H1 (cell line): ENCODE results near the gene NID2. TPM values are rescaled to one million over a fixed set of nuclear protein-coding genes. Genes with fewer than 3 reads are reported as not detected.

ENCODE experiments used
- CTCF ChIA-PET: fragments of 300-600 bp; sonication (Branson Sonifier 250); formaldehyde crosslinking; loops from one replicate; lab custom pipeline; 2021; ENCODE audit not compliant: partially characterized antibody; lab: Charles Lee
- POLR2A ChIA-PET: fragments of 300-600 bp; sonication (Branson Sonifier 250); formaldehyde crosslinking; loops from one replicate; lab custom pipeline; 2021; ENCODE audit warnings: inconsistent platforms; ENCODE audit not compliant: partially characterized antibody; lab: Charles Lee
- DNase-seq, 2 experiments: peaks; one replicate each; pipeline versions ENCODE4 v3.0.0 to v3.0.0-alpha.2; 2010 to 2022; ENCODE audit warnings: low spot score in 2 of 2, low read depth in 1 of 2, mixed read lengths in 1 of 2
- FAIRE-seq: peaks from 2 replicates; lab custom pipeline; 2011; peaks lifted over from hg19 to GRCh38; lab: Jason Lieb, UNC
- H2AFZ ChIP-seq: 2 replicates; pipeline ENCODE4 v1.8.1; 2012; ENCODE audit warnings: low read length, inconsistent platforms
- H2AK5ac ChIP-seq: 2 replicates; pipeline ENCODE4 v1.6.1; 2013; ENCODE audit warnings: low read depth, low read length
- H2BK120ac ChIP-seq: replicated peaks from 2 replicates; pipeline ENCODE3; 2013; ENCODE audit warnings: low read depth, low read length, inconsistent platforms
- H2BK12ac ChIP-seq: 2 replicates; pipeline ENCODE4 v1.6.1; 2013; ENCODE audit warnings: low read depth, low read length
- H2BK15ac ChIP-seq: 2 replicates; pipeline ENCODE4 v1.6.1; 2013; ENCODE audit warnings: low read length
- H2BK20ac ChIP-seq: 2 replicates; pipeline ENCODE4 v1.6.1; 2013; ENCODE audit warnings: low read length
- H2BK5ac ChIP-seq: 2 replicates; pipeline ENCODE4 v1.6.1; 2013; ENCODE audit warnings: low read depth, low read length
- H3K14ac ChIP-seq: 2 replicates; pipeline ENCODE4 v1.6.1; 2013; ENCODE audit warnings: inconsistent platforms; ENCODE audit not compliant: insufficient read length
- H3K18ac ChIP-seq: 2 replicates; pipeline ENCODE4 v1.6.1; 2013; ENCODE audit warnings: low read length; ENCODE audit errors: extremely low read depth
- H3K23ac ChIP-seq: 2 replicates; pipeline ENCODE4 v1.6.1; 2013; ENCODE audit warnings: inconsistent platforms; ENCODE audit not compliant: insufficient read length
- H3K23me2 ChIP-seq: 2 replicates; pipeline ENCODE4 v1.6.1; 2013; ENCODE audit warnings: low read depth, low read length
- H3K27ac ChIP-seq: 2 replicates; pipeline ENCODE4 v1.6.1; 2011; ENCODE audit warnings: low read depth, low read length, inconsistent platforms
- H3K27me3 ChIP-seq, 4 experiments: replicated peaks in 1 of 4; 1 replicate in 1 of 4; 2 replicates in 3 of 4; pipeline versions ENCODE4 v1.6.1 to v1.8.1; 2011 to 2013; ENCODE audit warnings: low read length in 3 of 4, mild to moderate bottlenecking in 3 of 4, inconsistent platforms in 2 of 4, mixed read lengths in 2 of 4, moderate library complexity in 1 of 4; ENCODE audit not compliant: control insufficient read depth in 3 of 4, insufficient read depth in 3 of 4; ENCODE audit errors: extremely low read depth in 1 of 4
- H3K36me3 ChIP-seq, 4 experiments: 2 replicates each; pipeline versions ENCODE4 v1.6.1 to v1.8.1; 2011 to 2013; ENCODE audit warnings: mild to moderate bottlenecking in 4 of 4, low read length in 3 of 4, moderate library complexity in 2 of 4, control low read depth in 1 of 4, inconsistent platforms in 1 of 4; ENCODE audit not compliant: insufficient read depth in 4 of 4, control insufficient read depth in 2 of 4
- H3K4ac ChIP-seq: replicated peaks from 2 replicates; pipeline ENCODE3; 2013; ENCODE audit warnings: low read length, low read depth, mixed read lengths, inconsistent platforms; ENCODE audit not compliant: insufficient read length
- H3K4me1 ChIP-seq, 4 experiments: replicated peaks in 1 of 4; 1 replicate in 1 of 4; 2 replicates in 3 of 4; pipeline versions ENCODE4 v1.6.1 to v1.8.1; 2011 to 2013; ENCODE audit warnings: low read length in 3 of 4, inconsistent platforms in 2 of 4, mixed read lengths in 1 of 4; ENCODE audit not compliant: insufficient read depth in 4 of 4, control insufficient read depth in 3 of 4
- H3K4me2 ChIP-seq, 2 experiments: 2 replicates each; pipeline versions ENCODE4 v1.6.1 to v1.8.1; 2011 to 2013; ENCODE audit warnings: low read depth in 2 of 2, low read length in 2 of 2, control low read depth in 1 of 2, inconsistent platforms in 1 of 2, mild to moderate bottlenecking in 1 of 2; ENCODE audit not compliant: insufficient read depth in 1 of 2
- H3K4me3 ChIP-seq, 4 experiments: fragments of 200-600, 300-600 bp in 1 of 4; sonication (generic), shearing (Covaris generic), sonication (Bioruptor Twin) in 1 of 4; 2 replicates each; pipeline versions ENCODE4 v1.5.1 to v1.8.1; 2011 to 2016; ENCODE audit warnings: low read length in 4 of 4, low read depth in 3 of 4, control low read depth in 2 of 4, inconsistent platforms in 2 of 4, mild to moderate bottlenecking in 2 of 4, mixed read lengths in 1 of 4, moderate library complexity in 1 of 4; ENCODE audit not compliant: insufficient read depth in 2 of 4; ENCODE audit errors: extremely low read depth in 1 of 4
- H3K56ac ChIP-seq: replicated peaks from 2 replicates; pipeline ENCODE3; 2013; ENCODE audit warnings: low read depth, mild to moderate bottlenecking, mixed read lengths, low read length, inconsistent platforms; ENCODE audit not compliant: insufficient read length
- H3K79me1 ChIP-seq: 2 replicates; pipeline ENCODE4 v1.6.1; 2013; ENCODE audit warnings: low read depth, low read length, control low read depth
- H3K79me2 ChIP-seq, 2 experiments: 2 replicates each; pipeline versions ENCODE4 v1.6.1 to v1.8.1; 2012 to 2013; ENCODE audit warnings: low read length in 2 of 2, mild to moderate bottlenecking in 2 of 2, inconsistent platforms in 1 of 2; ENCODE audit not compliant: insufficient read depth in 2 of 2, control insufficient read depth in 1 of 2
- H3K9ac ChIP-seq, 4 experiments: replicated peaks in 1 of 4; 1 replicate in 1 of 4; 2 replicates in 3 of 4; pipeline versions ENCODE4 v1.6.1 to v1.8.1; 2011 to 2013; ENCODE audit warnings: low read depth in 3 of 4, low read length in 3 of 4, control low read depth in 2 of 4, mild to moderate bottlenecking in 2 of 4, moderate library complexity in 2 of 4, inconsistent platforms in 1 of 4; ENCODE audit errors: extremely low read depth in 1 of 4
- H3K9me3 ChIP-seq, 2 experiments: 2 replicates each; pipeline versions ENCODE4 v1.6.1 to v1.8.1; 2012 to 2013; ENCODE audit warnings: mild to moderate bottlenecking in 2 of 2, moderate library complexity in 2 of 2, control low read depth in 1 of 2, inconsistent platforms in 1 of 2, low read depth in 1 of 2, low read length in 1 of 2, mixed read lengths in 1 of 2; ENCODE audit not compliant: insufficient read depth in 2 of 2
- H4K20me1 ChIP-seq, 2 experiments: replicated peaks in 1 of 2; 2 replicates each; pipeline versions ENCODE3 to v1.8.1; 2011 to 2013; ENCODE audit warnings: inconsistent platforms in 2 of 2, low read length in 2 of 2, mild to moderate bottlenecking in 1 of 2; ENCODE audit not compliant: insufficient read depth in 2 of 2, control insufficient read depth in 1 of 2
- H4K5ac ChIP-seq: 2 replicates; pipeline ENCODE4 v1.6.1; 2013; ENCODE audit warnings: low read length, low read depth, mixed read lengths, inconsistent platforms; ENCODE audit not compliant: insufficient read length
- H4K8ac ChIP-seq: 2 replicates; pipeline ENCODE4 v1.8.0; 2013; ENCODE audit warnings: mild to moderate bottlenecking, moderate library complexity, low read length, inconsistent platforms; ENCODE audit not compliant: insufficient read depth; ENCODE audit errors: extremely low read depth
- H4K91ac ChIP-seq: replicated peaks from 2 replicates; pipeline ENCODE3; 2013; ENCODE audit warnings: low read length, mixed read lengths, inconsistent platforms; ENCODE audit not compliant: insufficient read length
- BACH1 ChIP-seq: IDR thresholded peaks from 2 replicates; pipeline ENCODE4 v1.6.1; 2012; ENCODE audit warnings: low read length, improper control_type of control experiment
- CREB1 ChIP-seq: IDR thresholded peaks from 2 replicates; pipeline ENCODE4 v1.6.1; 2012; ENCODE audit warnings: inconsistent platforms
- PHF8 ChIP-seq: fragments of 200-600 bp; sonication (generic); conservative IDR thresholded peaks from 2 replicates; pipeline ENCODE4 v1.7.1; 2012; ENCODE audit warnings: low read depth, mild to moderate bottlenecking, inconsistent platforms, low read length, moderate library complexity
- POU5F1 ChIP-seq: IDR thresholded peaks from 2 replicates; pipeline ENCODE4 v1.6.1; 2011; ENCODE audit warnings: low read depth, mild to moderate bottlenecking, low read length, moderate library complexity
- SAP30 ChIP-seq: fragments of 300-600 bp; sonication (generic); IDR thresholded peaks from 2 replicates; pipeline ENCODE4 v1.7.1; 2012; ENCODE audit warnings: low read length, moderate library complexity, mild to moderate bottlenecking, inconsistent platforms; ENCODE audit not compliant: insufficient read depth, insufficient replicate concordance
- SIN3A ChIP-seq, 2 experiments: IDR thresholded peaks in 1 of 2; conservative IDR thresholded peaks in 1 of 2; 2 replicates each; pipeline ENCODE4 v1.6.1; 2011 to 2012; ENCODE audit warnings: low read length in 2 of 2, improper control_type of control experiment in 1 of 2, low read depth in 1 of 2, mild to moderate bottlenecking in 1 of 2
- SRF ChIP-seq: IDR thresholded peaks from 2 replicates; pipeline ENCODE4 v1.6.1; 2011; ENCODE audit warnings: mild to moderate bottlenecking, low read depth, low read length, moderate library complexity
- TAF1 ChIP-seq: IDR thresholded peaks from 2 replicates; pipeline ENCODE4 v1.6.1; 2011; ENCODE audit warnings: mild to moderate bottlenecking, low read depth, low read length
- TAF7 ChIP-seq: optimal IDR thresholded peaks from 2 replicates; pipeline ENCODE3; 2011; ENCODE audit warnings: low read depth, mild to moderate bottlenecking, inconsistent platforms, low read length, moderate library complexity, borderline replicate concordance
- WGBS, 2 experiments: shearing (Covaris generic) in 1 of 2; methylation state at CpG; one replicate each; pipeline versions ENCODE4 v1.1.6 to v1.1.7; 2013 to 2015; ENCODE audit warnings: low lambda C conversion rate in 2 of 2, mixed read lengths in 2 of 2, inconsistent platforms in 1 of 2, low coverage in 1 of 2, missing lambda C conversion rate in 1 of 2; ENCODE audit not compliant: insufficient replicate concordance in 2 of 2, insufficient coverage in 1 of 2, insufficient read length in 1 of 2; ENCODE audit errors: extremely low coverage in 1 of 2, missing lambda C conversion rate in 1 of 2; 5-methylcytosine and 5-hydroxymethylcytosine counted together
- polyA plus RNA-seq, 7 experiments: library from polyadenylated mRNA; depleted of rRNA in 3 of 7; stranded (reverse) in 5 of 7; unstranded in 2 of 7; fragments of >200 nt in 5 of 7; fragments of 200-250 nt in 2 of 7; gene quantifications; 1 replicate in 5 of 7; 2 replicates in 1 of 7; 4 replicates in 1 of 7; pipeline versions ENCODE4 v1.2.1 to v1.2.3, GENCODE V29; 2011 to 2013; ENCODE audit warnings: missing spikeins in 2 of 7, mixed read lengths in 2 of 7
- total RNA-seq: library from RNA; stranded (reverse); fragmentation: NEBNext Ultra II Directional; extraction: Animal tissue kit (Norgen Biotek cat#: 25700); gene quantifications from 2 replicates; pipeline ENCODE4 v1.2.1, GENCODE V29; 2021
- TF ChIP-seq, protein P1 (sequence below): IDR thresholded peaks from 2 replicates; pipeline ENCODE4 v1.6.1; 2011; ENCODE audit warnings: low read depth, mild to moderate bottlenecking, low read length; ENCODE audit not compliant: insufficient read depth
- TF ChIP-seq, protein P2 (sequence below): IDR thresholded peaks from 2 replicates; pipeline ENCODE4 v1.6.1; 2011; ENCODE audit warnings: low read length, improper control_type of control experiment

NID2 gene
- total and polyA plus RNA-seq, 2 of the 8 experiments (the other 6 are each of a cell fraction or from before 2014, with no cell fraction given): 6.1 to 12.6 TPM

DNA sequence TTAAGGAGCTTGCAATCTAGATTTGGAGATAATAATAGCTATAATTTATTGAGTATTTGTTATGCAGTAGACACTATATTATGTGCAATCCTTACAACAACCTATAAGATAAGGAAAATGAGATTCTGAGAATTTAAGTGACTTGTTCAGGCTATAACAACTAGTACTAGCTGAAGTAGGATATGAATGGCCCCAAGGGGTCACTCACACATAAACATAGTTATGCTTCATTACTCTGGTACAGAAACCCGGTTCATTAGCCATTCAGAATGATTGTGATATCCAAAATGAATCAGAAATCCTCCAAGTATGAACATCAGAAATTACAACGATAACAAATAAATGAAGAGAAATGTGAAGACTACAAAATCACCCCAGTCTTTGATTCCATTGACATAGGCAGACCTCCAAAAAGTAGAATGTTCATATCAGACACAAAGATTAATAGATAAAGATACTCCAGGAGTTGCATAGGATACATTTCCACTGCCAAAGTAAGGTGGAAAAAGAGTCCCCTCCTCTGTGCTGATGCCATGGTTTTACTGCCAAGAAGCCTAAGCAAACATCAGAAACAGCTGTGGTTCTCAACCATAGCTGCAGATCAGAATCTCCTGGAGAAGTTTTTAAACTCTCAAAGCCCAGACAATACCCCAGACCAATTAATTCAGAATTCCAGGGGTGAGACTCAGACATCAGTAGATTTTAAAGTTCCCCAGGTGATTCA lies 8.6 kb upstream of the NID2 start:
- Histone ChIP-seq H3K9ac (no peak overlapping the region), H3K4me3 (no peak overlapping the region), H4K8ac (no peak overlapping the region), H2BK12ac (no peak overlapping the region), H2BK15ac (no peak overlapping the region), H3K27ac (no peak overlapping the region), H3K36me3 (no peaks in the 10 kb centered on the region), H2BK20ac (no peak overlapping the region), H3K23ac (no peak overlapping the region), H4K91ac (no peak overlapping the region), H4K5ac (no peak overlapping the region), H3K56ac (no peak overlapping the region), H3K23me2 (no peaks in the 10 kb centered on the region; the same call in 1 of the 2 replicates), H3K4me2 (no peak overlapping the region), H3K27me3 (no peaks in the 10 kb centered on the region; a peak in 1 of 7 replicates), H3K18ac (no peak overlapping the region), H2BK5ac (no peak overlapping the region), H2BK120ac (no peak overlapping the region), H3K79me2 (no peaks in the 10 kb centered on the region), H3K14ac (no peak overlapping the region), H3K9me3 (no peaks in the 10 kb centered on the region), H3K4ac (no peak overlapping the region), H3K79me1 (no peaks in the 10 kb centered on the region), H4K20me1 (no peaks in the 10 kb centered on the region), H2AFZ (no peak overlapping the region), H2AK5ac (no peak overlapping the region), H3K4me1 (no peaks in the 10 kb centered on the region)
- WGBS, 2 experiments: 64% methylated on average over 2 of the region's 2 CpGs; no CpG with 5 or more reads in 1 of the 2 experiments
- no peak for TF ChIP-seq SAP30
- TF ChIP-seq POU5F1: no peak
- TF ChIP-seq BACH1: no peak
- no peak for TF ChIP-seq PHF8
- no peak for TF ChIP-seq TAF1
- TF ChIP-seq, protein P1, sequence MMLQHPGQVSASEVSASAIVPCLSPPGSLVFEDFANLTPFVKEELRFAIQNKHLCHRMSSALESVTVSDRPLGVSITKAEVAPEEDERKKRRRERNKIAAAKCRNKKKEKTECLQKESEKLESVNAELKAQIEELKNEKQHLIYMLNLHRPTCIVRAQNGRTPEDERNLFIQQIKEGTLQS: no peak
- TF ChIP-seq CREB1: no peak
- TF ChIP-seq SRF: no peak
- no peak for TF ChIP-seq TAF7
- no peak for TF ChIP-seq SIN3A (conservative IDR thresholded peaks at IDR 0.05 in 1 of 2, IDR thresholded peaks at IDR 0.05 in 1 of 2; ENCODE audit: low read depth in 1 of 2, low read length in 2 of 2)
- TF ChIP-seq, protein P2, sequence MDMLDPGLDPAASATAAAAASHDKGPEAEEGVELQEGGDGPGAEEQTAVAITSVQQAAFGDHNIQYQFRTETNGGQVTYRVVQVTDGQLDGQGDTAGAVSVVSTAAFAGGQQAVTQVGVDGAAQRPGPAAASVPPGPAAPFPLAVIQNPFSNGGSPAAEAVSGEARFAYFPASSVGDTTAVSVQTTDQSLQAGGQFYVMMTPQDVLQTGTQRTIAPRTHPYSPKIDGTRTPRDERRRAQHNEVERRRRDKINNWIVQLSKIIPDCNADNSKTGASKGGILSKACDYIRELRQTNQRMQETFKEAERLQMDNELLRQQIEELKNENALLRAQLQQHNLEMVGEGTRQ: no peak
- ChIA-PET CTCF (interaction anchor here (0.6 to 2.0 kb wide), 7 partner anchors 16 to 490 kb away, joined by 3 to 11 read pairs (median 4); no protein-coding TSS in a partner anchor), POLR2A (no interaction called here)
- FAIRE-seq: no peak
- DNase-seq: no peak
